HG03354 (cell line): ENCODE data around the gene CDC45.
"Not testable (repeated sequence)": the region's sequence is repeated elsewhere in the genome, so short reads cannot be mapped to it uniquely, and the experiment has no call there.

Source experiments
- ATAC-seq: cut with Tn5 transposase; IDR thresholded peaks from one replicate; pipeline ENCODE4 v1.9.1; 2021; ENCODE audit warnings: mild to moderate bottlenecking; ENCODE audit not compliant: unreplicated experiment, poor library complexity, severe bottlenecking

CDC45 gene

GRCh38 chr22:19546680-19547079 is 67.0 kb downstream of the CDC45 start:
- ATAC-seq: no peak

GRCh38 chr22:19547620-19548019 is 67.9 kb downstream of the CDC45 start:
- no peak for ATAC-seq

GRCh38 chr22:19548427-19548826 is 68.7 kb downstream of the CDC45 start:
- not testable (repeated sequence) for ATAC-seq

DNA sequence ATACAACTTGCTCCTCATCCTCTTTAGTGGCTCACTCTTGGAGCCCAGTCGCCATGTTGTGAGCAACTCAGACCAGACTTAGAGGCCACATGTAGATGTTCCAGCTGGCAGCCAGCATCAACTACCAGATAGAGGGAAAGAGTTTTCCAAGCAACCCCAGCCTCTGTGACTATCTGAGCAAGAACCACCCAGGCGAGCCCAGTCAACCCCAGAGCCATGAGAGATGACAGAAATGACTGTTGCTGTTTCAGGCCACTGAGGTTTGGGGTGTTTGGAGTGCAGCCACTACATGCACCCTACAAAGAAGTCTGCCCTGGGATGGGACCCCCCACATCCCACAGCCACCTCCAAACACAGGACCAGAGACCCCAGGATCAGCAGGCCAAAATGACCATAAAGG is 69.2 kb downstream of the CDC45 start:
- ATAC-seq: no peak

DNA sequence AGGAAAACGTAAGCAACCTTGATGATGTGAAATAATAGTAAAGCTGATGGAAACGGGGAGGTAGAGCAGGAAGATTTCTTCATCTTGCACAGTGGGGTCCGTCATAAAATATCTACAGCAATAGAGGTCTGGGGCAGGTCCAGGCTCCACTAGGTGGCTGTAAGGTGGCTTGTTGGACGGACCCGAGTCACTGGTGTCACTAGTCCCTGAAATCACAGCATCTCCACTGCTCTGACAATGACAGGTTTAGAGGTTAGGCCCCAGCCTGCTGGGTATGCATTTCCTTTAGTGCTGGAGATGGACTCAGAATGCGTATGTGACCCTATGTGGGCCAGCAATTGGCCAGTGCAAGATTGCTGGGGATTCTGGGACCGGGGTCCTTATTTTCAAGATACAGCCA is 69.7 kb downstream of the CDC45 start:
- ATAC-seq: no peak

- ATAC-seq: no peak
These were observed 70.7 kb downstream of the CDC45 start for GRCh38 chr22:19550382-19550781.

DNA sequence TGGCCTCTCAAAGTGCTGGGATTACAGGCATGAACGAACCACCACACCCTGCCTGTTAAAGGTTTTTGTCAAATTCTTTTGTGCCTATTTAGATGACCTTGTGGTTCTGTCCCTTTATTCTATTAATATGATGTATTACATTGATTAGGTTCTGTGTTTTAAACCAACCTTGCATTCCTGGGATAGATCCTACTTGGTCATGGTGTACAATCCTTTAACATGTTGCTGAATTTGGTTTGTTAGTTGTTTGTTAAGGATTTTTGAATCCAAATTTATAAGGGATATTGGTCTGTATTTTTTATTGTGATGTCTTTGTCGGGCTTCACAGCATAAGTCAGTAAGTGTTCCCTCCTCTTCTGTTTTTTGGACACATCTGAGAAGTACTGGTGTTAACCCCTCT is 73.5 kb downstream of the CDC45 start:
- ATAC-seq: no peak

DNA sequence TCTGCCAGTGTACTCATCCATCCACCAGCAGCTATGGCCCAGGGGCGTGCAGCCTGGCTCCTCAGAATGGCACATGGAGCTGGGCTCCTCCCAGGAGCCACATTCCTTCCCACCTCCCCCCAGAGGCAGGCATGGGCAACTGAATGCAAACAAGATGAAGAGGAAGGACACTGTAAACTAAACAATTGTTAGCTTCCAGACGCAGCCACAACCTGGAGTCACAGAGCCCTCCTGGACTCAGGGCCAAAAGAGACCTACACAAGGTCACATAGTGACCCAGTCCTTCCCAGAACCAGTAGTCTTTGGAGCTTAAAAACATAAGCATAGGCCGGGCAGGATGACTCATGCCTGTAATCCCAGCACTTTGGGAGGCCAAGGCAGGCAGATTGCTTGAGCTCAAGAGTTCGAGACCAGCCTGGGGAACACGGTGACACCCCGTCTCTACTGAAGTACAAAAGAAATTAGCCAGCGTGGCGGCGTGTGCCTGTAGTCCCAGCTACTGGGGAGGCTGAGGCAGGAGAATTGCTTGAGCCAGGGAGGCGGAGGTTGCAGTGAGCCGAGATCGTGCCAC is 75.2 kb downstream of the CDC45 start:
- no peak for ATAC-seq

DNA sequence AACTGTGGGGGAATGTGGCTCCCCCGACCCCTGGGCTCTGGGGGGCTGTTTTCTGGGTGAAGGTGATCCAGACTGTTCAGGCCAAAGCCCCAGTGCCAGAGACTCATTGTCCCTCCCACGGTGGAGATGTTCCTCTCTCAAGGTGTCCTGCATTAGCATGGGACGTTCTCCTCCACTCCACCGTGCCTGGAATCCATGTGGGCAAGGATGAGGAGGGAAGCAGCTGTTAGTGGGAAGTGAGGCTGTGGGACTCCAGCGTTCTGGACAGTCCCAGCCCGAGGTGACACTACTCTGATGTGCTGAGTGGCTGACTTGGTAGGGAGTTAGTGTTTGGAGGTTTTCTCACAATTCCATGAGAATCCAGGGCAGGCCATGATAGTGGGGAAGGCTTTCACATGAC is 75.9 kb downstream of the CDC45 start:
- no peak for ATAC-seq

DNA sequence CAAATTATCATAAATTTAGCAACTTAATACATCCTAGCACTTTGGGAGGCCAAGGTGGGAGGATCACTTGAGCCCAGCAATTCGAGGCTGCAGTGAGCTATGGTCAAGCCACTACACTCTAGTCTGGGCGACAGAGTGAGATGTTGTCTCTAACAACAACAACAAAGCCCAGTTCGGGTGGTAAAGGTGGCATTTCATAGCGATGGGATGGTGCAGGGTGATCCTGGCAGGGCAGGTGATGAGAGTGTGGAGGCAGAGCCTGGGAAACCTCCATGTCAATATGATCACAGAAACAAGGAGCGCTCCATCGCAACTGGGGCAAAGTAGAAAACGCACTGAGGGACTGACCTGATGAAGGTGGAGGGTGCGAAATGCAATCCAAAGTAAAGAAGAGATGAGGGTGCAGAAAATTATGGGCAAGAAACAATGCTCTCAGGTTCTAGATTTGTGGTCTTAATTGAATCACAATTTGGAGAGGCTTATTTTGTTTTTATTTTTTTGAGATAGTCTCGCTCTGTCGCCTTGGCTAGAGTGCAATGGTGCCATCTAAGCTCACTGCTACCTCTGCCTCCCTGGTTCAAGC is 77.3 kb downstream of the CDC45 start:
- ATAC-seq: no peak

DNA sequence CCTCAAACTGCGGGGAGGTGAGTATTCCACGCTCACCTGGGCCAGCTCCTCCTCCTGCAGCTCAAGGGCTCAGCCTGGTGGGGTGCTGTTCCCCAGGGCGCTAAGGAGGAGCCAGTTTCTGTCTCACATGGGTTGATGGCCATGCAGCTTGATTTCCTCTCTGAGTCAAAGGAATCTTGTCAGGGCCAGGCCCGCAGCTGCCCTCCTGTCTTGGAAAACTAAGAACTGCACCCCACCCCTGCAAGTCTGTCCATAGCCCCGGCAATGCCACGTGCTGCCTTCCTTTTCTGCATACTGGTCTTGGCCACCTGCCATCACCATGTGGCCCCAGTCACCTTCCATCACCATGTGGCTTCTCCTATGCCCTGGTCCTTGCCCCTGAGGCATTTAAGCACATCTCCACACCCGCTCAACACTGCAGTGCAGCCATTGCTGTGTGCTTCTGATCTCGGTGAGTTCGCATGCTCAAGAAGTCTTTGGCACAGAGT is 79.6 kb downstream of the CDC45 start:
- ATAC-seq: no peak

GRCh38 chr22:19559956-19560355 is 80.2 kb downstream of the CDC45 start:
- no peak for ATAC-seq

- no peak for ATAC-seq
These were observed 85.9 kb downstream of the CDC45 start for GRCh38 chr22:19565382-19566278.

DNA sequence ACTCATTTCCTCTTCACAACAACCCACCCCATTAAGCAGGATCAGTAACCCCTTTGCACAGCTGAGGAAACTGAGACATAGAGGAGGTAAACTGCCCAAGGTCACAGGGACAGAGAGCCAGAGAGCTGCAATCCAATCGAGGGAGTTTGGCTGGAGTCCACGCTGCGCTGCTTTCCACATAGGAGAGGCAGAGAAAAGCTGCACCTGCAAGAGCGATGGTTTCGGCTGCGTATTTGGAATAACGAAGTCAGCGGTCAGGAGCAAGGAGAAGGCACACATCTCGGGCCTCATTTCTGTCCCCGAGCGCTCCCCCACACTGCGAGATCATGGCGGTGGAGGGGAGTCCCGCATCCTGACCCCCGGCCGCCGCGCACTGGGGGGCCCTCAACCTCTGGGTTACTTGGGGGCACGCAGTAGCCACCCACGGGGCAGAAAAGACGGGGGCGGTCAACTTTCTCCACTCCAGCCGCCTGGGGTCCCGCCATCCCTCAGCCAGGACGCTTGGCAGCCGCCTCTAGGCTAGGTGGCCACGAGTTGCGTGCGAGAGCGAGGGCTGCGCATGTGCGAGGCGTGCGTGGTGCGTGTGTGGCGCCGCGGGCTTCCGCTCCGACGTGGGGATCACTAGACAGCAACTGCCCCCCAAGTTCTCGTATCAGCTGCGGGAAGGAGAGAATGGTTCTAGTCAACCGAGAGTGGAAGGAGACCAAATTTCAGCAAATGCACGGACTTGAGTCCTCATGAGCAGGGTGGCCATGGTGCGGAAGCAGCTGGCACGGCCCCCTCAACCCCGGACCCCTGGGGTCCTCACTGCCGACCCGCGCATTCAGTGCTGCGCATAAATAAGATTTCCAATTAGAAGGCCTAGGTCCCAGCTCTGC is 86.8 kb downstream of the CDC45 start:
- no peak for ATAC-seq

GRCh38 chr22:19567157-19568009 is 87.7 kb downstream of the CDC45 start:
- ATAC-seq: no peak

DNA sequence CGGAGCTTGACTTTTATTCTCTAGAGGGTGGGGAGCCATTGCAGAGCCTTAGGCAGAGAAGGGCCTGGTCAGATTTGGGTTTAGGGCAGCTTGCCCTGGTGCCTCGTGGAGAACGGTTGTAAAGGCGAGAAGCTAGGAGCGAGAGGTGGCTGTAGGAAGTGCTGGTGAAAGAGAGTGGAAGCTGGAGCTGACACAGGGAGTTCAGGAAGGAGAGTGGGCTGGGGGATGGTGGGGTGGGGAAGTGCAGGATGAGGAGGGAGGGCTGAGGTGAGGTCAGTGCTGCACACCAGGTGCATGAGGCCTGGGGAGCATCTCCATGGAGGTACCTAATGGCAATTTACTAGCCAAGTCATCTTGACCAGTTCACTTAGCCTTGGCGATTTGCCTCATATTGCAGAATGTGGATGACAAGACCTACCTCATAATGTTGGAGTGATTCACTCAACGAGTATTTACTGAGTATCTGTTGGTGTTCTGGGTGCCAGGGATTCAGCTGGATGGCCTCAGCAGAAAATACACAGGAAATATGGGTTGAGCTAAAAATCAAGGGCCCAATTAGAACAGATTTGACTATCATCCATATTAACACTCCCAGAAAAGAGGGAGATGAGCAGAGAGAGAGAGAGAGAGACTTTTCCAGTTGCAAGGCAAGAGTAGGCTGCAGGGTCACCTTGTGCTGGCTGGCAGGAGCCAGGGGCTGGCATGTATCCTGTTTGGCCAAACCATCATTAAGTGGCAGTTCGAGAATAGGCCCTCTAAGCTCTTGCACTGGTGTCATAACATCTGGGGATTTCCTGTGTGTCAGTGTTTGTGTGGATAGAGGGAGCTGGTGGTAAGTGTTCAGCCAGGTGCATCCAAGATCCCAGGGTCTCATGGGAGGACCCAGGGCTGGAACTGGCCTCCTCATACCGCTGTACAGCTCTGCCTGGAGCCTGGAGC is 88.9 kb downstream of the CDC45 start:
- ATAC-seq: no peak

- ATAC-seq: no peak
These were observed 89.5 kb downstream of the CDC45 start for GRCh38 chr22:19569276-19569640.

- no peak for ATAC-seq
These were observed 90.3 kb downstream of the CDC45 start for GRCh38 chr22:19569976-19570375.
